Endothelial cell of umbilical vein (primary cell): ENCODE data around the gene INTS1.

Experiments used
- CTCF ChIP-seq, 2 donors: IDR thresholded peaks; 1 replicate in 1 of 2; 2 replicates in 1 of 2; pipeline ENCODE4 v1.5.1; 2011; ENCODE audit warnings: low read length in 2 of 2, mild to moderate bottlenecking in 2 of 2, moderate library complexity in 2 of 2, control low read depth in 1 of 2, inconsistent platforms in 1 of 2, low read depth in 1 of 2; ENCODE audit not compliant: insufficient read depth in 1 of 2; ENCODE audit errors: extremely low read depth in 1 of 2
- FOS ChIP-seq: IDR thresholded peaks from 2 replicates; pipeline ENCODE4 v1.6.1; 2011; ENCODE audit warnings: mild to moderate bottlenecking, low read length, moderate library complexity, borderline replicate concordance; ENCODE audit not compliant: insufficient read depth

GRCh38 chr7:1483079-1483478, 21.1 kb downstream of the INTS1 start:
- TF ChIP-seq FOS (no peak), CTCF (IDR thresholded peaks at IDR 0.05; ENCODE audit: extremely low read depth in 1 of 2, insufficient read depth in 1 of 2, low read depth in 1 of 2, low read length in 2 of 2) (no peak)
